Measurements from ENCODE around the gene SPATA18. TPM values are rescaled to one million over a fixed set of nuclear protein-coding genes. Genes with fewer than 3 reads are reported as not detected.
A peak's percentile ranks its signal among the peaks of the same experiment; 100 is the strongest.

The SPATA18 gene
- polyA plus RNA-seq, 2 of the 4 experiments (the other 2 are of a cell fraction), result 4.3 to 6.7 TPM

DNA sequence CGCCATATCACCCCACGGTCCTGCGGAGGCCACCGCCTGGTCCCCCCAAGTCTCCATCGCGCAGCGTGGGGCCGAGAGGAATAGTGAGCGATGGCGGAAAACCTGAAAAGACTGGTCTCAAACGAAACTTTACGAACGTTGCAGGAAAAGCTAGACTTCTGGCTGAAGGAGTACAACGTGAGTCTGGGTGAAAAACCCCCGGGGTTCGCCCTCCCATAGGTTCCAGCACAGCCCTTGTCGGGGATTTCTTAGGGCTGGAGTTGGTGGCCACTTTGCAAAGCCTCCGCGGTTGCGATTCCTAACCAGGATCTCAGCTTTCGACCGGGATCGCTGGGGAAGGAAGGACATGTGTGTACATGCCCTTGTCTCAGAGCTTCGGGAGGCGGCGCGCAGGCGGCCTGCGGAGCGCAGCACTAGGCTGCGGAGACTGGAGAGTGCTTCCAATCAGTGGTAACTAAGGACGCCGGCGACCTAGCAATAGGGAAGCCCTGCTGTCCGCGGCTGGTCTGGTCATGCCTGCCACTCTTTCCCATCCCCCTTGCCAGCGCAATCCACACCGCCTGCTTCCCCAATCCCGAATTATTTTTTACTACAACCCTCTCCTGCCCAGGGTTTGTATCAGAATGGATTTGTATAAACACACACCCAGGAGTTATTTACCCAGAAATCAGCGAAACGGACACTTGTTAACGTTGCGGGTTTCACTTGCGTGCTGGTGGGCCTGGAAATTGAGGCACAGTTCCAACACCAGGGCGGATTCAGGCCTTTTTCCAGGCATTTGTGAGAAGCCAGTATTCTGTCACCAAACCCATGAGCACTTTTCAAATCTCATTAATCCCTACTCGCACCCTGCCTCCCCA, 741 bp downstream of the SPATA18 start:
- Histone ChIP-seq H3K4me2 (peak overlapping the region; percentile 73), H3K9me3 (no peaks in the 10 kb centered on the region), H3K27ac (peak overlapping the region; percentile 68 to 91), H3K4me3 (peak overlapping the region; percentile 58), H3K4me1 (no peaks in the 10 kb centered on the region)
- CTCF ChIA-PET, result no interaction called here
- no peak for FAIRE-seq
- peak; percentile 62 to 74 for DNase-seq (ENCODE audit: low read depth in 1 of 2, low spot score in 1 of 2)
- 0 out of 2 replicates have a peak, but pooled peaks have one; percentile 19 for TF ChIP-seq POLR2A (IDR thresholded peaks at IDR 0.05; ENCODE audit: low read length)
- peak in 1 of 2 experiments; percentile 34; a peak in 1 of 5 replicates for TF ChIP-seq JUN (IDR thresholded peaks at IDR 0.05)
- no peak for TF ChIP-seq NR3C1 (IDR thresholded peaks at IDR 0.05)
- WGBS (ENCODE audit: missing lambda C conversion rate), result 28% methylated on average over 22 of the region's 46 CpGs
- peak; percentile 95 to 97 for ATAC-seq
- POLR2A ChIA-PET, result interaction anchor here (0.8 to 1.1 kb wide), 2 partner anchors 9 to 14 kb away, joined by 3 to 6 read pairs; partner anchors contain the start of gene SGCB

DNA sequence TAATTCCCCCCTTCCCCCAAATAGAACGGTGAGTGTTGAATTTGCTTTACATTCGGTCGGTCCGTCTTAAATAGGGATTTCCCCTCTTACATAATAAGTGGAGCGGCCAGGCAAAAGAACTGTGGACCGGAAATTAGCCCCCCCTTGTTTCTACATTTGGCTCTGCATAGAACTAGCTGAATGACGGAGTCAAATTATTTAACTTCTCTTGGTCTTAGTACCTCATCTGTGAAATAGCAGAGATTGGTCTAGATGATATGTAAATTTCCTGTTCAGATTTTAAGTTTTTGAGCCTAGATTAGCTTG, 1.3 kb downstream of the SPATA18 start:
- peak overlapping the region; percentile 58; the same call in 2 of the 3 replicates for H3K4me3 ChIP-seq
- DNase-seq (ENCODE audit: low read depth in 1 of 2, low spot score in 1 of 2), result no peak
- no peak for FAIRE-seq
- POLR2A ChIA-PET, result interaction anchor here (0.8 to 1.1 kb wide), 2 partner anchors 10 to 15 kb away, joined by 3 to 6 read pairs; partner anchors contain the start of gene SGCB
- TF ChIP-seq MAZ (IDR thresholded peaks at IDR 0.05; ENCODE audit: borderline replicate concordance, low read depth, low read length) (no peak), KDM1A (IDR thresholded peaks at IDR 0.05; ENCODE audit: low read depth) (no peak), BHLHE40 (IDR thresholded peaks at IDR 0.05; ENCODE audit: low read depth, low read length) (no peak), ZC3H11A (IDR thresholded peaks at IDR 0.05) (no peak)
- TF ChIP-seq, protein P1, sequence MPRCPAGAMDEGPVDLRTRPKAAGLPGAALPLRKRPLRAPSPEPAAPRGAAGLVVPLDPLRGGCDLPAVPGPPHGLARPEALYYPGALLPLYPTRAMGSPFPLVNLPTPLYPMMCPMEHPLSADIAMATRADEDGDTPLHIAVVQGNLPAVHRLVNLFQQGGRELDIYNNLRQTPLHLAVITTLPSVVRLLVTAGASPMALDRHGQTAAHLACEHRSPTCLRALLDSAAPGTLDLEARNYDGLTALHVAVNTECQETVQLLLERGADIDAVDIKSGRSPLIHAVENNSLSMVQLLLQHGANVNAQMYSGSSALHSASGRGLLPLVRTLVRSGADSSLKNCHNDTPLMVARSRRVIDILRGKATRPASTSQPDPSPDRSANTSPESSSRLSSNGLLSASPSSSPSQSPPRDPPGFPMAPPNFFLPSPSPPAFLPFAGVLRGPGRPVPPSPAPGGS (IDR thresholded peaks at IDR 0.05), result no peak
- WGBS (ENCODE audit: missing lambda C conversion rate), result 85% methylated on average over 7 of the region's 7 CpGs
- peak overlapping the region; percentile 25 to 91; a peak in 3 of 6 replicates for H3K27ac ChIP-seq
- no peaks in the 10 kb centered on the region for H3K4me1 ChIP-seq
- no peaks in the 10 kb centered on the region for H3K9me3 ChIP-seq
- CTCF ChIA-PET, result no interaction called here
- no peak for ATAC-seq
- peak overlapping the region; percentile 73 for H3K4me2 ChIP-seq

DNA sequence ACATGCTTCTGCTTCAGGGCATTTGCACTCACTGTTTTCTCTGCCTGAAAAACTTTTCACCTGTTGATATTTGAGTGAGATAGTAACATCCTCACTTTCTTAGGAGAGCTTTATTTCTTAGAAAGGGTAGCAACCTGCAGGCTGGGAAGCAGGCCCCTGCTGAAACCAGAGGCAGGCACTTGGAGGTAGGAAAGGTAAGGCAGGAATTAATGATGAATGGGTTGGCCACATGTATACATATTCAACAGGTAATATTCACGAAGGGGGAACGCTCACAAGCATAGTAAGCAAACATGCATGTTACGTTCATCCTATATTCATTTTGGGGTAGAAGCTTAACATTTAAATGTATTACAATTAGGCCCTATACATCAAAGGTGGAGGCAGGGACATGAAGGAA, 3.1 kb downstream of the SPATA18 start:
- ChIA-PET CTCF (no interaction called here), POLR2A (no interaction called here)
- no peak overlapping the region for H3K4me2 ChIP-seq
- FAIRE-seq, result no peak
- WGBS (ENCODE audit: missing lambda C conversion rate), result 69% methylated on average over 3 of the region's 3 CpGs
- TF ChIP-seq BHLHE40 (IDR thresholded peaks at IDR 0.05; ENCODE audit: low read depth, low read length), result no peak
- TF ChIP-seq, protein P2, sequence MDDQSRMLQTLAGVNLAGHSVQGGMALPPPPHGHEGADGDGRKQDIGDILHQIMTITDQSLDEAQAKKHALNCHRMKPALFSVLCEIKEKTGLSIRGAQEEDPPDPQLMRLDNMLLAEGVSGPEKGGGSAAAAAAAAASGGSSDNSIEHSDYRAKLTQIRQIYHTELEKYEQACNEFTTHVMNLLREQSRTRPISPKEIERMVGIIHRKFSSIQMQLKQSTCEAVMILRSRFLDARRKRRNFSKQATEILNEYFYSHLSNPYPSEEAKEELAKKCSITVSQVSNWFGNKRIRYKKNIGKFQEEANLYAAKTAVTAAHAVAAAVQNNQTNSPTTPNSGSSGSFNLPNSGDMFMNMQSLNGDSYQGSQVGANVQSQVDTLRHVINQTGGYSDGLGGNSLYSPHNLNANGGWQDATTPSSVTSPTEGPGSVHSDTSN (IDR thresholded peaks at IDR 0.05), result no peak
- TF ChIP-seq JUN (IDR thresholded peaks at IDR 0.05), result no peak
- no peak for TF ChIP-seq KDM5A (IDR thresholded peaks at IDR 0.05)
- TF ChIP-seq MAZ (IDR thresholded peaks at IDR 0.05; ENCODE audit: borderline replicate concordance, low read depth, low read length), result no peak
- TF ChIP-seq KDM1A (IDR thresholded peaks at IDR 0.05; ENCODE audit: low read depth), result no peak
- no peak for TF ChIP-seq EHMT2 (IDR thresholded peaks at IDR 0.05; ENCODE audit: low read depth)
- no peak for TF ChIP-seq CHD2 (IDR thresholded peaks at IDR 0.05; ENCODE audit: low read length, partially characterized antibody)
- no peak for TF ChIP-seq HEYL (CRISPR knock-in tag; IDR thresholded peaks at IDR 0.05)
- TF ChIP-seq EHF (CRISPR knock-in tag; IDR thresholded peaks at IDR 0.05), result no peak
- no peak for TF ChIP-seq RAD21 (conservative IDR thresholded peaks at IDR 0.05 in 1 of 2, IDR thresholded peaks at IDR 0.05 in 1 of 2)
- no peak for TF ChIP-seq RNF2 (IDR thresholded peaks at IDR 0.05; ENCODE audit: borderline replicate concordance, low read depth)
- no peak for TF ChIP-seq FOSB (CRISPR knock-in tag; IDR thresholded peaks at IDR 0.05)
- TF ChIP-seq, protein P3, sequence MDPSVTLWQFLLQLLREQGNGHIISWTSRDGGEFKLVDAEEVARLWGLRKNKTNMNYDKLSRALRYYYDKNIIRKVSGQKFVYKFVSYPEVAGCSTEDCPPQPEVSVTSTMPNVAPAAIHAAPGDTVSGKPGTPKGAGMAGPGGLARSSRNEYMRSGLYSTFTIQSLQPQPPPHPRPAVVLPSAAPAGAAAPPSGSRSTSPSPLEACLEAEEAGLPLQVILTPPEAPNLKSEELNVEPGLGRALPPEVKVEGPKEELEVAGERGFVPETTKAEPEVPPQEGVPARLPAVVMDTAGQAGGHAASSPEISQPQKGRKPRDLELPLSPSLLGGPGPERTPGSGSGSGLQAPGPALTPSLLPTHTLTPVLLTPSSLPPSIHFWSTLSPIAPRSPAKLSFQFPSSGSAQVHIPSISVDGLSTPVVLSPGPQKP (IDR thresholded peaks at IDR 0.05; ENCODE audit: low read depth, low read length), result no peak
- TF ChIP-seq NFE2L2 (conservative IDR thresholded peaks at IDR 0.05; ENCODE audit: low read length), result no peak
- TF ChIP-seq HDAC2 (IDR thresholded peaks at IDR 0.05), result no peak
- DNase-seq (ENCODE audit: low read depth in 1 of 2, low spot score in 1 of 2), result no peak
- no peaks in the 10 kb centered on the region for H3K4me1 ChIP-seq
- no peak for ATAC-seq
- H3K27ac ChIP-seq, result no peak overlapping the region
- H3K9me3 ChIP-seq, result no peaks in the 10 kb centered on the region
- no peak overlapping the region for H3K4me3 ChIP-seq
